GM19239 (cell line): Measurements from ENCODE around the gene ALOXE3.
A peak's percentile ranks its signal among the peaks of the same experiment; 100 is the strongest.

Source experiments
- DNase-seq: peaks from one replicate; pipeline ENCODE4 v3.0.0; 2011; ENCODE audit warnings: low spot score; ENCODE audit not compliant: insufficient read length
- FAIRE-seq: peaks from 2 replicates; lab custom pipeline; 2011; peaks lifted over from hg19 to GRCh38; lab: Jason Lieb, UNC

The ALOXE3 gene

GRCh38 chr17:8154608-8155155 is 36.4 kb upstream of the ALOXE3 start:
- no peak for DNase-seq
- no peak for FAIRE-seq

DNA sequence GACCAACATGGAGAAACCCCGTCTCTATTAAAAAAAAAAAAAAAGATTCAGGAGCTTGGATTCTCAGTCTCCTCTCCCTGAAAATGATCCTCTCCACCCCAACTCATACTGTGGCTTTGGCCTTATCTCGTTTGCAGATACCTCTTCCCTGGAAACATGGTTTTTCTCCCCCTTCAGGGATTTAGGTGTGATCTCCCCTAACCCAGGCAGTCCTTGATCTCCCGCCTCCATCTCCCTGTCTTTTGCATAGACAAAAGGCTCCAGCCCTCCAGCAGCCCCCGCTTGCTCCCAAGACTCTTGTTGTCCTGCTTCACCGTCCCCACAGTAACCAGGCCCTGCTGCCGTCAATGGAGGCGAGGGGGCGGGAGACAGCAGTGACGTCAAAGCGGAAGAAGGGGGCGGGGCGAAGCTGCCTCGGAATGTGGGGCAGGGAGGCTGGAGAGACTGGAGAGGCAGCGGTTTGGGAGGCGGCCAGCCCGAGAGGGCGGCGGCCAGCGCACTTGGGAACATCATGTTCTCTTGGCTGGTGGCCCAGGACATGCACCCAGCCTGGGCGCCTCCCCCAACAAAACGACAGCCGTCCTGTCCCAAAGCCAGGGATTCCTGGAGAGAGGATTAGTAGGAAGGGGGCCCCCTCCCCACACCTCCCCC is 35.8 kb upstream of the ALOXE3 start:
- peak; percentile 92 for FAIRE-seq
- DNase-seq: no peak

DNA sequence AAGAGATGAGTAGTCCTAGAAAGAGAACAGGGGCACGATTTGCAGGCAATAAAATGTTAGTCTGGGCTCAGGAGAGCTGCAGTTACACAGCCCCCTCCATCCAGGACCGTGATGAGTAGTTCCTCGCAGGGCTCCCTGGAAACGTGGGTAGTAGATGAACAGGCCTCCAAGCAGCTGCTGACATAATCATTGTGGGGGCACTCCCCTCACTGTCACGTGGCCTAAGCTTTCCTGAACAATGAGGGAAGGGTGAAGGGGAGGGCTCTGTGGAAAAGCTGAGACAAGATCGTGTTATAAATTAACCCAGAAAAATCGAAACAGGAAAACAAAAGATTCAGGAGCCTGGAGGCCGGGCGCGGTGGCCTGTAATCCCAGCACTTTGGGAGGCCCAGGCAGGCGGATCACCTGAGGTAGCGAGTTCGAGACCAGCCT is 35.2 kb upstream of the ALOXE3 start:
- peak; percentile 68 for FAIRE-seq
- no peak for DNase-seq

DNA sequence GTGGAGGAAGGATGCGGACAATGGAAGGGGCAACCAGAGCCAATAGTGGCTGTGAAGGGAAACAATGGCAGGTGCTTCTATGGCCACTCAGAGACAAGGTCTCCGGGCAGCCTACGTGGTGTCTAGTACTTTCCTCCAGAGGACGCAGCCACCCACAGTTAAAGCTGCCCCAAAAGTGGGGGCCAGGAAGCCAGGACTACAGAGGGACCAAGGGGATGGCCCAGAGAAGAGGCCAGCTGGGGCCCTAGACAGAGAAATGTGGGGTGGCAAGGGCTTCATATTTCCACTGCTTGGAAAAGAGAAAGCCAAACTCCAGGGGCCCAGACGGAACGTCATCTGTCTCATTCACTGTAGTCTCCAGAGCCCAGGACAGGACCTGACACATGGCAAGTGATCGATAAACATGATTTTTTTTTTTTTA is 34.7 kb upstream of the ALOXE3 start:
- peak; percentile 49 for FAIRE-seq
- no peak for DNase-seq

- no peak for DNase-seq
- FAIRE-seq: peak; percentile 87
Measured at GRCh38 chr17:8152112-8152775, 33.9 kb upstream of the ALOXE3 start, which contains the start of gene PER1. Gene PER1 (minus strand): TSS chr17:8152404. CDS start chr17:8150706, 1,698 bp downstream.

DNA sequence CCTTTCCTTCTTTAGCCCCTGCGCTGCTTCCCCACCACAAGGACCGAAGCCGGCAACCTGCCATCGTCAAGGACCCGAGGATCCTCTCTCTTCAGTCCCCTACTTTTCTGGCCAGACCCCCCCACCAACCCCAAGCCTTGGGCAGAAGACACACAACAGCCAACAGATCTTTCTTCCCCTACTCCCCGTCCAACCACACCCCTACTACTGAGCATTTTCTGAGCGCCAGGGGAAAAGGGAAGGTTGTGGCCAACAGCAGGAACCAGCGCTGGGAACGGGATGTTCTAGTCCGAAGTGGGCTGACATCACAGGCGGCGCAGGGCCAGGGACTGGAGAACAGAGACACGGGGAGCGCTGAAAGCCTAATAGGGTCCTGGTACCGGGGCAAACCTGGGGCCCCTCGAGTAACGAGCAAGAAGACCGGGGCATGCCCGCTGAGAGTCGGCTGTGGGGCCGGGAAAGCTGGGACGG is 33.4 kb upstream of the ALOXE3 start:
- no peak for DNase-seq
- no peak for FAIRE-seq

- peak; percentile 95 for FAIRE-seq
- DNase-seq: peak; percentile 90
Measured at GRCh38 chr17:8151120-8151640, 32.9 kb upstream of the ALOXE3 start.

- FAIRE-seq (peak; percentile 66), DNase-seq (no peak)
Measured at GRCh38 chr17:8150194-8151119, 32.1 kb upstream of the ALOXE3 start.

GRCh38 chr17:8149419-8150193 is 31.3 kb upstream of the ALOXE3 start:
- DNase-seq (no peak), FAIRE-seq (no peak)

- DNase-seq (no peak), FAIRE-seq (no peak)
Measured at GRCh38 chr17:8148560-8148959, 30.2 kb upstream of the ALOXE3 start.

DNA sequence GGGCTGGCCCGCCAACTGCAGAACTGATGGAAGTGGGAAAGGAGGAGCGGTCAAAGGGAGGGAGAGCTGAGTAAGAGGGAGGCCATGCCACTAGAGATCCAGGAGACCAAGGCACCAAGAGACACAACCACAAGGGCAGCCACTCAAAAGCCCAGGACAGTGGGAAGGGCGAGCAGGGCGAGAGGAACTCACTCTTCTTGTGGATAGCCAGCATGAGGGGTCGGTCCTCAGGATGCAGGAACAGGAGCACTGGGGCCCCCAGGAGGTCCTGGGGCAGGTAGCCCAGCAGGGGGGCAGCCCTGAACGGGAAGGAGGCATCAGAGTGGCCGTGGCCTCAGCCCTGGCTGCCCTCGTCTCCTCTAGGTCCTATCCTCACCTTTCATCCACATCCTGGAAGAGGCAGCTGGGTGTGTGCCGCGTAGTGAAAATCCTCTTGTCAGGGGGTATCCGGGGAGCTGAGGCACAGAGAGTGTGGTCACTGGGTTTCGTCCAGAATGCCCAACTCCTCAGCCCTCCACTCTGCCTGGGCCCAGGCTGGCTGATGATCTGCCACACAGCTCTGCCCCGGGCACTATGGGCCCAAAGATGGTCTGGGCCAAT is 29.6 kb upstream of the ALOXE3 start:
- FAIRE-seq (no peak), DNase-seq (no peak)

DNA sequence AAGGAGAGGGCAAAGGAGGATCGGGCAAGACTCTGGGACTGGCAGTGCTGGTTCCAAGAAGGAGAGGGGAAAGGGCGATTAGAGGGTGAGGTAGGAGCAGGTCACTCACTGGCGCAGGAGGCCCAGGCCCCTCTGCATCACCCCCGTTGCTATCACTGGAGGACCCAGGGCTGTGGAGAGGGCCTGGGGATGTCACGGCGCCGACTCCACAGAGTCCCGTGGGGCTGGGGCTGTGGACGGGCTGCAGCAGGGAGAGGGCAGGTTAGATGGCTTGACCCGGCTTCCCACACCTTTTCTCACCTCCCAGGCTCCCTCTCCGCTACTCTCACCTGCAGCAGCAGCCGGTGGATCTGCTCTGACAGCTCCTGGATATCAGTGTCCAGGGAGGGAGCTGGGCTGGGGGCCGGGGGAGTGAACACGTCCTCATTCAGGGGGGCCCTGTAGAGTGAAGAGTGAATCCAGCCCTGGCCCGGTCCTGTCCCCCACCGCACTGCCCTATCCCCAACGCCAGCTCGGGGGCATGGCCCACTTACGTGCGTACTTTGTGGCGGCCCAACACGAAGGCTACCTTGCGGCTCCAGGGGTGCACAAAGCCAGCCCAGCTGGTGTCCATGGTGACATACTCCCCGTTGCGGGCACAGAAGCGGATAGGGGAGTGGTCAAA is 29.0 kb upstream of the ALOXE3 start:
- no peak for FAIRE-seq
- DNase-seq: no peak

GRCh38 chr17:8146381-8147140 is 28.2 kb upstream of the ALOXE3 start:
- DNase-seq: no peak
- FAIRE-seq: no peak

- FAIRE-seq (no peak), DNase-seq (no peak)
Measured at GRCh38 chr17:8145811-8146210, 27.5 kb upstream of the ALOXE3 start.

- DNase-seq (no peak), FAIRE-seq (no peak)
Measured at GRCh38 chr17:8144401-8145231, 26.3 kb upstream of the ALOXE3 start.

DNA sequence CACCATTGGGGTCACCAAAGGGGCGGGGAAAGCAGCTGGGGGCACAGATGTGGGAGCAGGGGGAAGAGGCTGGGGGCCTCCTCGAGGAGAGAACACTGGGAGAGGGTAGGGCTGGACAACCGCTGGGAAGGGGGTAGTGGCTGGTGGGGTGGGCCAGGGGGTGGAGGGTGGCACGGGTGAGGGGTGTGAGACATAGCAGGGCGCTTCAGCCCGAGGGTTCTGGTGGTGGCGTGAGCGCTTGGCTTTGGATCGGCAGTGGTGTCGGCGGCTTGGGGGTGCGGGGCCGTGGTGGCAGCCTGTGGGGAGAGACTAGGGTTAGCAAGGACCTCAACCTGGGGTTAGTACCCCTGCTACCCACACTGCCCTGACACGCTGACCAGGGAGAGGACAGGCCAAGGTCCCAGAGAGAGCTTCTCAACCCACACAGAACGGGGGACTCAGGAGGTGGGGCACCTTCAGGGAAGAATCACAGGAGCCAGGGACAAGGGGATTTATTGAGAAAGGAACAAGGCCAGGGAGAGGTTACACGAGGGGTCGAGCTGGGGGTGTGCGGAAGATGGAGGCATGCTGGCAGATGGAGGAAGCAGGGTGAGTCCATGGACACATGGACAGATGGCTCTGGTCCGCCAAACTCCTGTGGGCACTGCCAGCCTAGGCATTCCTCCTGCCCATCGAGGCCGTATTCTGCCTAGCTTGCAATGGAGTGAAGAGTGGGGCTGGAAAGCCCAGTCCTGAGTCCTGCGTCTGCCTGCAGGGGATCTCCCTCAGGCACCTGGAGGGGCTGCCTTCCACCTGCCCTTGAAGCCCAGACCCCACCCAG is 25.5 kb upstream of the ALOXE3 start:
- no peak for FAIRE-seq
- no peak for DNase-seq
